GM21576 (cell line): ENCODE measurements around the gene RPUSD1.
"Not testable (repeated sequence)": the region's sequence is repeated elsewhere in the genome, so short reads cannot be mapped to it uniquely, and the experiment has no call there.

Experiments used
- ATAC-seq: cut with Tn5 transposase; IDR thresholded peaks from one replicate; pipeline ENCODE4 v1.9.1; 2021; ENCODE audit warnings: mild to moderate bottlenecking, moderate library complexity; ENCODE audit not compliant: unreplicated experiment

RPUSD1 gene

DNA sequence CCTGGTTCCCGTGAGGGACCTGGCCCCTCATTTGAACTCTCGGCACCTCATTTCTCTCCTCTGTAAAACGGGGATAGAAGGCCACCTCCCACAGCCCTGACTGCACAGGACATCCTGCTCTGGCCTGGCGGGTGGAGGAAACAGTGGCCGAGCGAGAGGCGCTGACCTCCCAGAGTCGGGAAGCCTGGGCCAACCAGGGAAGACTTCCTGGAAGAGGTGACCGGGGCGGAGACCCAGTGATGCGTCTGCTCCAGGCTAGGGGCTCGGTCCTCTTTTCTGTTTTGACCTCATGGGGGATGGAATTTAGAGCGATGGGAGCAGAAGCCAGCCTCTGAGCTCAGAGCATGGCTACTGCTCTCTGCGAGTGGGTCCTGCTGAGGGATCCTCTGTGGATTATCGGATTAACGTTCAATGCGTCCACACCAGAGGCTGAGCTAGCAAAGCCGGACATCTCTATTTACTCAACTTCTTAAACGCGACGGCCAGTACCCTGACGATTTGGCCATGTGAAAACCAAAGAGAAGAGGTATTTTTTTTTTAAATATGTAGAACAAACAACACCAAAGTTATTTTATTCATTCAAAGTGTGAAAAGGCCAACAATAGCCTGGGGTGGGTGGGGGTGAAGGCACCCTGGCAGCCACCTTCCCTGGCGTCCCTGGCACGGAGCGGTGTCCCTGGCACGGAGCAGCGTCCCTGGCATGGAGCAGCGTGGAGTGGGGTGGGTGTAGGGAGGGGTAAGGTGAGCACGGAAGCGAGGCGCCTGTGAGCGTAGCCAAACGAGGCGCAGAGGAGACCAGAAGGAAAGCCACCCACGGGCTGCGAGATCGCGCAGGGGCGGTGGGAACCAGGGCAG is 36.8 kb downstream of the RPUSD1 start:
- no peak for ATAC-seq

DNA sequence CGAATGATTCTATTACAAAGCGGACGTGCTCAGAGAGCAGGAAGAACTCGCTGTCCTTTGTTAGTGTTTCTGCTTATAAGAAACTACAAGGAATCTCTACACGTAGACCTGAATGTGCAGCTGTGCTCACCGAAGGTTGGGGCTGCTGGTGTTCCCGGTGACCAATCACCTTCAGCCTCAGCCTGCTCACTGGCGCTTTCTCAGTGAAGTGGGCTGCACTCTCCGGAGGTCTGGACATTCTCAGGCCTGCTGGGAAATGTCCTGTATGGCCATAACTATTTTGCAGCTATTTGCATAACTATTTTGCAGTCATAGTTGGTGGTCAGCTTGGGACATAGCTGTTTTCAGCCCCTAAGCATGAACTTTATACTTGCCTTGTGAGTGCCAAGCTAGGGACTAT is 37.7 kb downstream of the RPUSD1 start:
- no peak for ATAC-seq

DNA sequence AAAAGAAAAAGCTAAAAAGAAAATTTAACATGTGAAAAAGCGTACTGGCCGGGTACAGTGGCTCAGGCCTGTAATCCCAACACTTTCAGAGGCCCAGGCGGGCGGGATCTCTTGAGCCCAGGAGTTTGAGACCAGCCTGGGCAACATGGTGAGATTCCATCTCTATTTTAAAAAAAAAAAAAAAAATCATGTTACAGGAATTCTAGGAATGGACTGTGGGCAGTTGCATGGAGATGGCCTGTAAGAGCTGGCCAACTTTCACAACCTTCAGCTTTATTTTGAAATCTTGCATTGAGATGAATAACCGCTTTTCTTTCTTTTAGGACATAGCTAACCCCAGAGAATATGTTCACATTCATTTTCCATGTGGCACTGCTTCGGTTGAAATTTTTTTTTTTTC is 39.2 kb downstream of the RPUSD1 start:
- ATAC-seq: no peak

DNA sequence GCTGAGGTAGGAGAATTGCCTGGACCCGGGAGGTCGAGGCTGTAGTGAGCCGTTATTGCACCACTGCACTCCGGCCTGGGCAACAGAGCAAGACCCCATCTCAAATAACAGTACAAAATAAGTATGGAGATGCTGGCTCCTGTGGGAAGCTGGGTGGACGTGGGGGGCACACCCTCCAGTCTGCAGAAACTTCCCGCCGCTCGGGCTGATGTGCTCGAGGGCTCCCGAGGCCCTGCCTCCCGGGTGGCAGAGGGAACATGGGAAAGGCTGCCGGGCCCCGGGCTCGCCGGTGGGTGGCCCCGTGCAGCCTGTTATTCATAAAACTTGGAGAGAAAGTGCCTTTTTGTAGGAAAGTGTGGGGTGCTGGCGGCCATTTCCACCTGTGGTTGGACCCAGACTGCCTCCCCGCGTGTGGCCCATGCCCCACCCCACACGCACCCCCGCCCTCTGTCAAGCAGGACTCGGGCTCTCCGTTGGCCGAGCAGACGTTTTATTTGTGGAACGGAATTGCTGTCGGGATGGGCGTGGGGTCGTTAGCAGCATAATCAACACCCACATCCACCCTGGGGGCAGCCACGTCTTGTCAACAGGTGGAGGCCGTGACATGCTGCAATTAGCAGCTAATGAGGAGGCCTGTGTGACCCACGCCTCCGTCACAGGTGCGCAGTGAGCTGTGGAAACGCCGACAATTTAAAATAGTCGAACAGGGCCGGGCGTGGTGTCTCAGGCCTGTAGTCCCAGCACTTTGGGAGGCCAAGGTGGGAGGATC is 40.0 kb downstream of the RPUSD1 start:
- no peak for ATAC-seq

DNA sequence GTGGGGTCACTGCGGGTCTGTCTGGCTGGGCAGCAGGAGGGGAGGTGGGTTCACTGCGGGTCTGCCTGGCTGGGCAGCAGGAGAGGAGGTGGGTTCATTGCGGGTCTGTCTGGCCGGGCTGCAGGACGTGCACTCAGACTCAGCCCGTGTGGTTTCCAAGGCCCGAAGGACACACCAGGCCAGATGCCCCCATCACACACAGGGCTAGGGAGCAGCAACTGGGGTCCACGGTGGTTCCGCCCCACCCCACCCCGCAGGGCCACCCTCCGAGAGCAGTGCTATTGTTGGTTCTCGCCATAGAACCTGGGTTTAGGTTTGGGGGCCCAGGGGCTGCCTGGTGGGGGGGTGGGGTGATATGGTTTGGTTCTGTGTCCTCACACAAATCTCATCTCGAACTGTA is 41.5 kb downstream of the RPUSD1 start:
- ATAC-seq: no peak

DNA sequence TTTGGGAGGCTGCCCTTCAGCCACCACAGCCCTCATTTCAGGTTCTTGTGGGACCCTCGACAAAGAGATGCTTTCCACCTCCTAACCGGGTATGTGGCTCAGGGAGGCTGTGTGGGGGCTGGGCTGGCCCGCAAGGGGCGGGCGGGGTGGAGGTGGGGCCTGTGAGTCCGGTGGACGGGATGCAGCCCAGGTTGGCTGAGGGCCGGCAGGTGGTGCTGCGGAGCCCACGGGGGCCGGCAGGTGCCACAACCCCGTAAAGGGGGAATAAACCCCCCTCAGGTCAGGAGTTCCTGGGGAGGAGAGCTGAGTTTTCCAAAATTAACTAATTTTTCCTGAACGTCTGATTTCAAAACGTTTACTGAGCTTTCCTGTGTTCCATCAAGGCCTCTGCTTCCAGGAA is 42.4 kb downstream of the RPUSD1 start:
- no peak for ATAC-seq

DNA sequence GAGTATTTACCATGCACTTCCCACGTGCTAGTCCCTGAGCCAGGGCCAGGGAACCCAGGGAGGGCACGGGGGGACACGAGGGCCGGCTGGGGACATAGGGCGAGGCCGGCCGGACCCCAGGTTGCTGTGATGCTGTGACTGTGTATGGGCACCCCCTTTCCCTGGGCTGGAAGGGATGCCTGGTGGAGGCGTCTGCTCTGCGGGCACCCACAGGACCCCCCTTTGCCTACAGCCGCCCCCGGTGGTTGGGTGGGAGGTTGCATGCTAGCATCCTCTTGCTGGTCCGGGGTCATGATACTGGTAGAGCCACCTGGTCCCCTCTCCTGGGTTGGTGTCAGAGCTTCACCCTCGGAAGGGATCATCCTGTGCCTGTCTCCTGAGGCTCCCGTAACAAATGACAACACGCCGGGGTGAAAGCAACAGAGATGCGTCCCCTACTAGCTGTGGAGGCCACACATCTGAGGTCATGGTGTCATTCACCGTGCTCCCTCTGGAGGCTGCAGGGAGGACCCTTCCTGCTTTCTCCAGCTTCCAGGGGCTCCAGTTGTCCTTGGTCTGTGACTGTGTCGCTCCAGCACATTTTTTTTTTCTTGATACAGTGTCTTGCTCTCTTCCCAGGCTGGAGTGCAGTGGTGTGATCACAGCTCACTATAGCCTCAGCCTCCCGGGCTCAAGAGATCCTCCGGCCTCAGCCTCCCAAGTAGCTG is 44.2 kb downstream of the RPUSD1 start:
- ATAC-seq: no peak

DNA sequence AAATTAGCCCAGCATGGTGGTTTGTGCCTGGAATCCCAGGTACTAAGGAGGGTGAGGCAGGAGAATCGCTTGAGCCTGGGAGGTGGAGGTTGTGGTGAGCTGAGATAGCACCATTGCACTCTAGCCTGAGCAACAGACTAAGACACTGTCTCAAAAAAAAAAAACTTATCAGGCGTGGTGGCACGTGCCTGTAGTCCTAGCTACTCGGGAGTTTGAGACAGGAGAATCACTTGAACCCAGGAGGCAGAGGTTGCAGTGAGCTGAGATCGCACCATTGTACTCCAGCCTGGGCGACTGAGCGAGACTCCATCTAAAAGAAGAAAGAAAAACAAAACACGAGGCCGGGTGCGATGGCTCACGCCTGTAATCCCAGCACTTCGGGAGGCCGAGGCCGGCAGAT is 45.3 kb downstream of the RPUSD1 start:
- ATAC-seq: not testable (repeated sequence)

DNA sequence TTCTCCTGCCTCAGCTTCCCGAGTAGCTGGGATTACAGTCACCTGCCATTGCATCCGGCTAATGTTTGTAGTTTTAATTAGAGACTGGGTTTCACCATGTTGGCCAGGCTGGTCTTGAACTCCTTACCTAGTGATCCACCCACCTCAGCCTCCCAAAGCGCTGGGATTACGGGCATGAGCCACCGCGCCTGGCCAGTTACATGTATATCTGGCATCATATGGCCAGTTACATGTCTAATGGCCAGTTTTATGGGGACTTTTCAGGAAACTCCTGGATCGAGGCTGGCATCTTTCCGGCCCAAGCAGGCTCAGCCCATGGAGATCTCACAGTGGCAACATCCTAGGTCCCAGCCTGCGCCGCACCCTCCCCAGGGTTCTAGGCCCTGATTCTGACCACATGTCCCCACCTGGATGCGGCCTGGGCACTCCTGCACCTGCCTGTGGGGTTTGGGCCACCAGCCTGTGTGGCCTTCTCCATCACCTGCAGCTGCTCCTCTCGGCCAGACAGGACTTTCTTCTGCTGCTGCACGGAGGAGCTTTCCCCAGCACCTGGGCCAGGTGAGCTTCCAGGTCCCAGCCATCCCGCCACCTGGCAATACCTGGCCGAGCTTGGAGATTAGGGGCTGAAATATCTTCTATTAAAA is 46.1 kb downstream of the RPUSD1 start:
- no peak for ATAC-seq

DNA sequence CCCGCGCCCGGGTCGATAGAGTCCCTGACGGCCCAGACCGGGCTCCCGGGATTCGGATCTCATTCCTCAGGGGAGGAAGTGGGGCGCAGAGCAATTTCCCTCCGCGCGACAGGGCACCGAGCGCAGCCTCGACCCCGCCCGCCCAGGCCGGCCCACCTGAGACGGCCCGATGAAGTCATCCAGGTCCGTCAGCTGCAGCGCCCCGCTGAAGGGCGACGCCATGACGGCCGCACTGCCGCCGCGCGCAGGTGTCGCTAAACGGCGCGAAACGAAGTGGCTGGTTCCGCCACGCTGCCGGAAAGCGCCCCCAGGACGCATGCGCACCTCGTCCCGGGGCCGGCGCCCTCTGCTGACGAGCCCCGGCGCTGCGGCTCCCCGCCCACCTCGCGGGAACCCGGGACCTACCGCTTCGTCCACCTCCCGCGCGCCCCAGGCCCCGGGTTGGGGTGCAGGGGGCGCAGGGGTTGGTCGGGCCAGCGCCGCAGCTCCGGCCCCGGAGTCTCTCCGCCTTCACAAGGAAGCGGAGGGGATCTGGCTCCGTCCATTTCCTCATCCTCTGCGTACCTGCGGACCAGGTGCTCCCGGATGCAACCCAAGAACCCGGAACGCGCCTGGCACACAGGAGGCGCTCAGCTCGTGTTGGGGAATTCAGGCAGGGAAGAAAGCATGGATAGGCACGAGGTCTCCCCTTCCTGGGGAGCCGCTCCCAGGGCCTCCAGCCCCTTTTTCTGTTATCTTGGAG is 47.2 kb downstream of the RPUSD1 start, which contains the start of gene CIAO3:
TSS of gene CIAO3 (minus strand) at position 234 of the 742 bp plus-strand sequence. CDS start at position 222, 12 bp downstream.
- peak; percentile 63 for ATAC-seq

DNA sequence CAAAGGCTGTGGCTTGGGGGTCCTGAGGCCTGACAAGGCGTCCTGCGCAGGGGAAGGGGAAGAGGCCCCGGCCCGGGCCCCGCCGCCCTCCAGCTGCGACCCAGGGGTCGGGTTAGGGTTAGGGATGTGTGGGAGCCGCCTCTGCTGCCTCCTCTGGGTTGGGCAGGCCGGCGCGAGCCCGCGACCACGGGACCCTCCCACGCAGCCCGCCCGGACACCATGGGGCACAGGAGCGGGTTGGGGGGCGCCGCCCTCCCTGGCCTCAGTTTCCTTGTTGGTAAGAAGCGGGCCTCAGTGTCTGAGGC is 47.8 kb downstream of the RPUSD1 start:
- ATAC-seq: no peak

DNA sequence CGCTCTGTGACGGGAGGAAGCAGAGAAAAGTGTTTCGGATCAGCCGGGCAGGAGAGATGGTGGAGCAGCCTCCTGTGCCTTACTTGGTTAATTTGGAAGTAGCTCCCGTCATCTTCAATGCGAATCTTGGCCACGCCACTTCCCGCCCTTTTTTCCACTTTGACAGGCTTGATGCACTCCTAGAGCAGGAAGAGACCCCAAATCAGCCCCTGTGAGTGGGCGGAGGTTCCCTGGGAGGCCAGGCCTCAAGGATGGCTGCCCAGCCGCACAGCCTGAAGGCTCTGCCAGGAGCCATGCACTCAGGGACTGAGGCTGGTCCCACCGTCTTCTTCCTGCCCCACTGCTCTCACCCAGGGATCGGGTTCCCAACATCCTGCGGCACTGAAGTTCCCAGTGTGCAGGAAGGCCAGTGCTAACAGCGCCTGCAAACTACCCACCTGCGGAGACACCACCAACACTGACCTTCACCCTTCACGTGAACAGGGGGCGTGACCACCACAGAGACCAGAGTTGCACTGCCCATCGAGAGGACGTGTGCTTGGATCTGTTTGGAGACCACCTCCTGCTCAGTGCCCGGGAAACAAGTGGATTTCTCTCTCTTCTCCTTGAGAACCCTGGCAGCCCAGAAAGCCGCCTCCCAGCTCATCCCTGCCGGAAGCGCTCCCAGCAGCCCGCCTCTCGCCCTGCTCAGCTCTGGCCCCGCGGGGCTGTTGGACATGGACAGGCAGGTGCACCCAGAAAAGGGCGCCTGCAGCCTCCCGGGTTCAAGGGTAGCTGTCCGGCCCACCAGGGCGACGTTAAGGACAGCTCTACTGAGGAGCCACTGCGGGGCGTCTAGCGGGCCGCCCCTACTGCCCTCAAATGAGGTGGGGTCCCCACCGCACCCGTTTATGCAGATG is 48.4 kb downstream of the RPUSD1 start:
- no peak for ATAC-seq

DNA sequence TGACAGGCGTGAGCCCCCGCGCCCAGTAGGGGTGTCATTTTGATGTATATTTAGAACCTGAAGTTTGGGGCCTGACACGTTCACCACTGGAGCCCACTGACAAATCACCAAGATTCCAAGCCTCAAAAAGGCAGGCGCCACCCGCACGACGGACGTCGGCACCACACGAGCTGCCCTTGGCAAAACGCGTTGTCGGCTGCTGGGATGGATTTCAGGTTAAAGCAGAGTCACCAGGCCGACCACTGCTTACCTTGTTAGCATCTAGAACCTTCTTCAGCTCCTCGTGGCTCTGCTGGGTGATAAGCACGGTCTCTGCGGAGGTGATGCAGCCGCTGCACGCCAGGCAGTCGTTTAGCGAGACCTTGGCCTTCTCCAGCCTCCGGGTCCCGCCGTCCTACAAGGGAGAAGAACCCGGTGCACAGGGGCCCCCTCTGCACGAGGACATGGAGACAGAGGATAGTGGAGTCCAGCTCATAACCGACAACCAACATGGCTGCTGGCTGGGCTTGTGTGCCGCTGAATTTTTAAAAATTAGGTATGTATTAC is 51.2 kb downstream of the RPUSD1 start:
- ATAC-seq: no peak

DNA sequence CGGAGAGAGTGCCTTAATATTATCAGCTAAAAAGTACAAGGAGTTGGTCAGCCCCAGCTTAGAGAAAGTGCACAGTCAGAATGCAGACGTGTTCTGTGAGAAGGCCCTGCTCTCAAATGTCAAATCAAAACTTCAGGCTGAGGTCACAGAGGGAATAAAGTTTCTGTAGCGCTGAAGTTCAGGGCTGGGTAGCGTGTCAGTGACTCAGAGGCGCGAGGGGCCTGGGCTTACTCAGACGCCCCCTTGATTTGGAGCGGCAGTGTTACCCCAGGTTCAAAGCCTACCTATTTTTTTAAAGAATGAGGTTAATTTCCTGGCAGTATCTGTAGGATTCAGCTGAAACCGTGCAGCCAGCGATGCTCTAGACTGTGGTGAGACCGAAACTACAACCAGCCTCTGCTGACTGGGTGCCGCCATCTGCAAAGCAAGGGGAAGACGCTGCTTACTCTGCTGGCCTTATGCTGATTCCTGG is 52.2 kb downstream of the RPUSD1 start:
- ATAC-seq: no peak

DNA sequence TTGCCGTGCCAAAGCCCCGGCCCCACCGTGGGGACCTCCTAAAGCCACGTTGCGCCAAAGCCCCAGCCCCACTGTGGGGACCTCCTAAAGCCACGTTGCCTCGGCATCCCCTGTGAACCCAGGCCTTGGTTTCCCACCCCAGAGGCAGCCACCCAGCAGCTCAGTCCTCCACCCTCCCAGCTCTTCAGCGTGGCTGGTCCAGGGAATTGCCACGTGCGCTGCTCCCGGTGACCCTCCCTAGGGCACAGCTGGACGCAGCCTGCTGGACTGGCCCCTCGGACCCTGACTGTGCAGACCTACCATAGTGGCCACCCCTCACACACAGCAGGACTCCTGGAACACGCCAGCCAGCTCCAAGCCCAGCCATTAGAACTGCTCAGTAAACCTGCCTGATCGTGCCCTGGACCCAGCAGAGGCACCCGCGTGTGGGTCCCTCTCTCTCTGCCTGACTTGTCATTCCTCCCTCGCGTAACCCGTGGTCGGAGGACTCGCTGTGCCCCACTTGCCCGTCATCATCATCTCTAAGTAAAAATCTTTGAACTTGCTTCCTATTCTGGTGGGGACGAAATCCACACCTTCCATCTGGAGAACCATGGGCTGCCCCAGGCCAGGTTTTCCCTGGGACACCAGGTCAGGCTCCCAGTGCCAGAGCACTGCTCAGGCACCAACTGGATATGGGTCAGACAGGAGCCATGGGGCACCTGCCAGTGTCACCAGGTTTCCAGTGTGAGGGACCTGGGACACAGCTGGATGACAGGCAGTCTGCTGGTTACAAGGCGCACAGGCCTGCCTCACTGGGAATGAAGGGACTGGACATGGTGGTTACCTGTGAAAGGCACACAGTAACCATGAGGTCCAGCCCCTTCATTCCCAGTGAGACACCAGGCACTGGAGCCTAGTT is 53.0 kb downstream of the RPUSD1 start:
- ATAC-seq: no peak
